ENCODE measurements around the gene SUSD3. TPM values are rescaled to one million over a fixed set of nuclear protein-coding genes. Genes with fewer than 3 reads are reported as not detected.

The SUSD3 gene
- total RNA-seq, 1 experiment from 2014 or later = 9.0 TPM

DNA sequence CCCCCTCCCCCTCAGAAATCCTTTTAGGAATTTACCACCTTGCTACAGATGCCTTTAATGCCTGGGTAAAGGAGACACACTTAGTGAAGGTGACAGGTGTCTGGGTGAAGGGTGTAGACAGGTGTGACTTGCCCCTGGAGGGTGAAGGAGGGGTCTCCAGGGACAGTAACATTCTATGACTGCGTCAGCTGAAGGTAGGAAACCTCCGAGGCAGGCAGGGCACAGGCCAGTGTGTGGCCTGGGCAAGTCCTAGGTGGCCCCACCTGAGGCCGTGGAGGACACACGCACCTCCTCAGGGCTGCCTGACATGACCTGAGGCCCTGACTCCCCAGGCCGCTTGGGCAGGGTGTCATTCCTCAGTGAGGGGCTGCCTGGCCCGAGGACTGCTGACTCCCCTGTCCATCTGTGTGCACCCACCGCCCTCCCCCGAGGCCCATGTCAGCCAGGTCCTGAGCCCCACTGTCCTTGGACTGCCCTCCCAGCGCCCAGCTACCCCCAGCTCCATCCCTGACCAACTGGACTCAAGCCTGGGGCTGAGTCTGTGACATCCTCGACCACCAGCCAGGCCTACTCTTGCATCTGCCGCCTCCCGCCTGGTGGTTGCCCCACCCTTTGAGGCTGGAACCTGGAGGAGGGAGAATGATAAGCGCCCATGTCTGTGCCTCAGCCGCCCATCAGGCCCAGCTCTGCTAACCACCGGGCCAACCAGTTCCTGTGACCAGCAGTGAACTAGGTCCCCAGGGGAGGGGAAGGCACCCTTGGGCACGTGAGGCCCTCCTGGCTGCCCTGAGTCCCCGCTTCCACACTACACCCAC, 55.9 kb downstream of the SUSD3 start:
- Histone ChIP-seq H3K18ac (ENCODE audit: insufficient read length, low read depth, low read length) (no peak overlapping the region), H3K23me2 (ENCODE audit: insufficient read length, low read depth, low read length, poor library complexity, severe bottlenecking) (no peaks in the 10 kb centered on the region), H3K14ac (ENCODE audit: insufficient read depth, low read length) (peak overlapping the region; percentile 30; the same call in 1 of the 2 replicates), H3K79me2 (ENCODE audit: insufficient read depth, low read length) (no peaks in the 10 kb centered on the region), H3K23ac (ENCODE audit: insufficient read length, low read depth, low read length) (no peak overlapping the region), H2AFZ (ENCODE audit: low read length) (no peak overlapping the region), H2BK15ac (ENCODE audit: low read depth, low read length) (no peak overlapping the region), H4K8ac (replicated peaks; ENCODE audit: insufficient read length, low read depth, low read length) (no peak overlapping the region), H3K4me1 (ENCODE audit: insufficient read depth, low read length) (no peaks in the 10 kb centered on the region), H4K5ac (ENCODE audit: insufficient read length, low read depth, low read length) (no peak overlapping the region), H3K27ac (ENCODE audit: insufficient read length, low read depth, low read length) (no peak overlapping the region), H2BK120ac (ENCODE audit: low read depth, low read length, poor library complexity, severe bottlenecking) (no peak overlapping the region), H3K4me2 (ENCODE audit: insufficient read depth, insufficient read length, low read length) (no peak overlapping the region), H4K91ac (ENCODE audit: insufficient read length, low read depth, low read length) (no peak overlapping the region), H4K20me1 (ENCODE audit: control insufficient read depth, insufficient read depth, insufficient read length) (no peaks in the 10 kb centered on the region), H2BK20ac (ENCODE audit: low read depth, low read length, poor library complexity, severe bottlenecking) (no peak overlapping the region), H2BK12ac (ENCODE audit: insufficient read length, low read depth, low read length) (no peak overlapping the region), H3K27me3 (ENCODE audit: insufficient read depth, low read length) (no peaks in the 10 kb centered on the region), H2BK5ac (ENCODE audit: insufficient read length, low read length) (no peak overlapping the region), H2AK5ac (ENCODE audit: insufficient read length, low read length) (no peak overlapping the region), H3K79me1 (ENCODE audit: insufficient read depth, low read depth, low read length, poor library complexity, severe bottlenecking) (no peaks in the 10 kb centered on the region), H3K56ac (ENCODE audit: insufficient read length, low read depth, low read length) (no peak overlapping the region), H3K9ac (ENCODE audit: extremely low read depth, insufficient read length, low read length) (no peak overlapping the region), H3K9me3 (ENCODE audit: control insufficient read depth, low read depth, low read length) (no peaks in the 10 kb centered on the region), H3T11ph (ENCODE audit: low read length) (no peak overlapping the region), H3K4ac (ENCODE audit: low read depth, low read length) (no peak overlapping the region)
- no CpG with 5 or more reads among the region's 17 CpGs for WGBS (ENCODE audit: extremely low coverage, insufficient read length, low lambda C conversion rate)
- Mint-ChIP-seq H3K4me1 (peaks cover 18 to 20% of the 10 kb centered on the region in 2 experiments), H3K9me3 (no peaks in the 10 kb centered on the region), H3K27ac (peak overlapping the region in 2 of 3 experiments; percentile 76 to 81; a peak in 3 of 7 replicates), H3K36me3 (ENCODE audit: insufficient read depth in 1 of 3, low read depth in 3 of 3) (peaks cover 0 to 5% (median 3%) of the 10 kb centered on the region in 3 experiments; a peak in 4 of 7 replicates), H3K4me3 (no peak overlapping the region), H3K27me3 (ENCODE audit: low read depth) (no peaks in the 10 kb centered on the region)
- no peak for DNase-seq
- TF ChIP-seq, protein P1, sequence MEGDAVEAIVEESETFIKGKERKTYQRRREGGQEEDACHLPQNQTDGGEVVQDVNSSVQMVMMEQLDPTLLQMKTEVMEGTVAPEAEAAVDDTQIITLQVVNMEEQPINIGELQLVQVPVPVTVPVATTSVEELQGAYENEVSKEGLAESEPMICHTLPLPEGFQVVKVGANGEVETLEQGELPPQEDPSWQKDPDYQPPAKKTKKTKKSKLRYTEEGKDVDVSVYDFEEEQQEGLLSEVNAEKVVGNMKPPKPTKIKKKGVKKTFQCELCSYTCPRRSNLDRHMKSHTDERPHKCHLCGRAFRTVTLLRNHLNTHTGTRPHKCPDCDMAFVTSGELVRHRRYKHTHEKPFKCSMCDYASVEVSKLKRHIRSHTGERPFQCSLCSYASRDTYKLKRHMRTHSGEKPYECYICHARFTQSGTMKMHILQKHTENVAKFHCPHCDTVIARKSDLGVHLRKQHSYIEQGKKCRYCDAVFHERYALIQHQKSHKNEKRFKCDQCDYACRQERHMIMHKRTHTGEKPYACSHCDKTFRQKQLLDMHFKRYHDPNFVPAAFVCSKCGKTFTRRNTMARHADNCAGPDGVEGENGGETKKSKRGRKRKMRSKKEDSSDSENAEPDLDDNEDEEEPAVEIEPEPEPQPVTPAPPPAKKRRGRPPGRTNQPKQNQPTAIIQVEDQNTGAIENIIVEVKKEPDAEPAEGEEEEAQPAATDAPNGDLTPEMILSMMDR (conservative IDR thresholded peaks at IDR 0.05) = no peak

Measured in H9 (cell line).